Measurements from ENCODE around the gene CNTNAP5.

Gene CNTNAP5

DNA sequence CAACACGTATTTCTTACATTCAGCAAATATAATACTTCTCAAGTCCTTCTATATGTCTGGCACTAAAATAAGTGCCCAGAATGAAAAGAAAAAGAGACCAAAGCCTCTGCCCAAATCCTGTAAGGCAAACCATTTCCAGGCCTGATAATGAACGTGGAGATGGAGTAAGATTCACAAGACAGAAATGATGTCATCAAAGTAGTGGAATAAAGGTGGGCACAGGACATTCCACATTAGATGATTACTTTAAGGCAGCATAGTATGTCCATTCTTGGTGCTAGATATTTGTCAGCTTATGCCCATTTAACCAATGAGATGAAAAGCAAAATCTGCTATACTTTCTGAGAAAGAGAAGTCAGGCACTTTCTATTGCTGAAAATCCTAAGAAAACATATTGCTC, 38.5 kb downstream of the CNTNAP5 start:
- DNase-seq (ENCODE audit: low read depth in 2 of 2), result no peak

DNA sequence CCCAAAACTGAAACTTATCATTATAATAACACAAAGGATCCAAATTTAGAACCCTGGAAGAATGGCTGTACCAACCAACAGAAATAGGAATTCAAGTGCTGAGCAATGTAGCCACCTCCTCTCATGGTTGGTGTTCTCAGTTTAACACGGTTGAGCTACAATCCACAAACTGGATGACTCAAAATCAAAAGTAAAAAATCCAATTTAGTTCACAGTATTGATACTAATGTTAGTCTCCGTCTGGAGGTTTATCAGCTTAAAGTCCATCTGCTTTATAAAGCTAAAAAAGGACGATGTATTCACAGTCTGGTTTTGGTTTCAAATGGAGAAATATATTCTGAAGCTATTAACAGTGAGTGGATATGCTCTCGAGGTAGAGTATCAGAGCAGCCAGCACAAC, 40.5 kb downstream of the CNTNAP5 start:
- no peak for DNase-seq (ENCODE audit: low read depth in 2 of 2)

GRCh38 chr2:124066776-124067175, 41.7 kb downstream of the CNTNAP5 start:
- no peak for DNase-seq (ENCODE audit: low read depth in 2 of 2)

GRCh38 chr2:124079045-124079444, 54.0 kb downstream of the CNTNAP5 start:
- no peak for DNase-seq (ENCODE audit: low read depth in 2 of 2)

- DNase-seq (ENCODE audit: low read depth in 2 of 2), result no peak
Measured at GRCh38 chr2:124080281-124081153, 55.4 kb downstream of the CNTNAP5 start.

GRCh38 chr2:124081154-124081716, 56.1 kb downstream of the CNTNAP5 start:
- DNase-seq (ENCODE audit: low read depth in 2 of 2), result no peak

- DNase-seq (ENCODE audit: low read depth in 2 of 2), result no peak
Measured at GRCh38 chr2:124088616-124089015, 63.5 kb downstream of the CNTNAP5 start.

- no peak for DNase-seq (ENCODE audit: low read depth in 2 of 2)
Measured at GRCh38 chr2:124091721-124092120, 66.6 kb downstream of the CNTNAP5 start.

DNA sequence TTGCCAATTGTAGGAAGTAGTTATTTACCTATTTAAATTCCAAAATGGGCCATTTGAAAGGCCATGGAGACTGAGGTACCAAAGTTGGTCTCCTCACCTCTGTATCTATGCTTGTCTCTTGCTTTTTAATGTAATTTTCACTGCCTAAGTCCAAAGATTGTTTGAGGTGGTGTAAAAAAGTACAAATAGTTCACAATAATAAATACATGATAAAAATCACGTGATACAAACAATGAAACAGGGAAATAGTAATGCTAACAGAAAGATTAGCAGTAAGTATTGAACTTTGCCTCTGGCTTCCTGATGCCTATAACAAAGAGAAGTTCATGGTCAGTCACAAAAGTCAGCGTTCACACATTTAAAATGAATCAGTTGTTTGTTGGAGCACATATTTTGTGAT, 67.6 kb downstream of the CNTNAP5 start:
- no peak for DNase-seq (ENCODE audit: low read depth in 2 of 2)

DNA sequence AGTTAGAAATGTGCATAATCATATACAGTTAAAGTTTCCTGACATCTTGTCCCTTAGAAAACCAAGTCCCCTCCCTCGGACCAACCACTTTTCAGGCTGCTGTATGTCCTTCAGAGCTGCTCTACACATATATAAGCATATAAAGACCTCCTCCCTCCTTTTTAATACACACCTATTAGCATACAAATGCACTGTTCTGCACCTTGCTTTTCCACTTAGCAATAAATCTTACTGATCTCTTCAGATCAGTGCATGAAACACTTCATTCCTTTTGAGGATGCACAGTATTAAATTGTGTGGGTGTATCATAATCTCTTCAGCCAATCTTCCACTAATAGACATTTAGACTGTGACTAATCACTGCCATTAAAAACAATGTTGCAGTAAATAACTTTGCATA, 79.8 kb downstream of the CNTNAP5 start:
- DNase-seq (ENCODE audit: low read depth in 2 of 2), result no peak

DNA sequence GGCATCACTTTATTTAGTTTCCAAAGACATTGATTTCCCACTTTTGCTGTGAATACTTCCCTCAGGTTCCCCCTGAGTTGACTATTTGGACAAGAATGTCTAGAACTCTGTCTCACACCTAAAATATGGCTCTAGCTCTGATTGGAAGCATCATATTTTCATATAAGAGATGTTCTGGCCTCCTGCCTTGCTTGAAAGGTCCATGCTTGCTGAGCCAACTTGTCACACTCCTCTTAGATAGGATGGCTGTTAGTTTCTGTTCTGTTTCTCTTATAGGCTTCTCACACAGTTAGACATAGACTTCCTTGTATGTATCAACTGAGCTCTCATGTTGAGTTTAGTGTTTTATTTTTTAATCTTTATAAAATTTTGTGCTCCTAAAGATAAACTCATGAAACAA, 87.1 kb downstream of the CNTNAP5 start:
- DNase-seq (ENCODE audit: low read depth in 2 of 2), result no peak

DNA sequence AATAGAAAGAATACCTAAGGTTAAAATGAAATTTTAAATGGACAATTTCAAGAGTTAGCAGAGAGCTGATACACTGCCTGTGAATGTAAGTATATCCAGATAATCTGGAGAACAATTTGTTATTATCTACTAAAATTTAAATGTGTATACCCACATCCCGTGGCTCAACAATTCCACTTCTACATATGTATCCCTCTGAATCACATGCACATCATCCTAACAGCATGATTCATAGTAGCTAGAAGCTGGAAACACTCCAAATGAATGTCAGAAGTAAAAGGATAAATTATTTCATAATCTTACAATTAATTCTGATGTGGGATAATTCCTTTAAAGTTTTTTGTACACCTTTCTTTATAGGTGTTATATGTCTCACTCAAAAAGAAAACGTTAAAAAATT, 87.9 kb downstream of the CNTNAP5 start:
- no peak for DNase-seq (ENCODE audit: low read depth in 2 of 2)

DNA sequence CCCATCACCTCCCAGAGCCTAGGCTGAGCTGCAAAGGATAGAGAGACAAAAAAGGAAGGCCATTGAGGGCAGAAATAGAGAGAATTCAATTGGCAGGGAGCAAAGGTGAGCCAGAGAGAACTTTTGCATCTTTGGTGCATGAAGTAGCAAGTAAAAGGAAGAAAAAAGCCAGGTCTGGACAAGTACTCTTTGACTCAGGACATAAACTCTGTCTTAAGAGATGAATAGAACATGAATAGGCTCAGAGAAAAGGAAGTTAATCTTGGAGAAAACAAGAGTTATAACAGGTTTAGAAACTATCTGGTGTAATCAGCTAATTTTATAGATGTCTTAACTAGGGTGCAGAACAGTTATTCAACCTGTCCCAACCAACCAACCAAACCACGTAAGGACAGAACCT, 95.2 kb downstream of the CNTNAP5 start:
- DNase-seq (ENCODE audit: low read depth in 2 of 2), result no peak

- DNase-seq (ENCODE audit: low read depth in 2 of 2), result no peak
Measured at GRCh38 chr2:124121106-124121505, 96.0 kb downstream of the CNTNAP5 start.

DNA sequence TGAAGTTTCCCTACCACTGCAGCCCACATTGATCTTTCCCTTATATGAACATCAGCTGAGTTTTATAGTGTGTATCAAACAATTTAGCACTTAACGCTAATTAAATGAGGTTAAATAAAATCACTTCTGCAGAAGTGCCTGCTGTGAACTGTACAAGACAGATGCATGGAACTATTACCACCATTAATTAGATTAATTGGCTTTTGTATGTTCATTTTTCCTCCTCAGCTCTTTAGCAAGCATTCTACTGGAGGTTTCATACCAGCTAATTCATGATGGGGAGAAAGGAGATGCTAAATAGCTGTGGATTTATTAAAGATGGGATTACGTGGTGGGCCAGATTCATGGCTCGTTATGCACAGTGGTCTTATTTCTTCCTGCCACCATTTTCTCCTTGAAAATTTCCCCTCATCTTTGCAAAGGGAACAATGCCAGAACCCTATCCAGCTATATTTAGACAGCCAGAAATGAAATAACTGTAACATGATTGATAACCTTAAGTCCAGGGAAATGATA, 96.7 kb downstream of the CNTNAP5 start:
- DNase-seq (ENCODE audit: low read depth in 2 of 2), result no peak

GRCh38 chr2:124122340-124122739, 97.3 kb downstream of the CNTNAP5 start:
- no peak for DNase-seq (ENCODE audit: low read depth in 2 of 2)

DNA sequence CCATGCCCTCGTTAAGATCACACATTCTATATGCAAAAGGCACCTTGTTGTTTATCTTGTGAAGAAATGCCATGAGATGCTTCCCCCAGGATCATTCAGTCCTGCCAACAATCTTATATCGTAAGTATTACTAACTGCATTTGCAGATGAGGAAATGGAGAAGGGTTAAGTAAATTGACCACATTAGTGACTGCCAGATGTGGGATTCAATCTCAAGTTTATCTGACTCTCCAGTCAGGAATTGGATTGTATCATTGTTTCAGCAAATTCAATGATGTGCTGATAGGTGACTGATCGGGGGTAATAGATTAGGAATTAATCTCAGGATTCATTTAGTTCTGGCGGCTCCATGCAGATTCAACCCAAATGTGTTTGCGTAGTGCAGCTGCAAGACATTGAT, 106.2 kb downstream of the CNTNAP5 start:
- no peak for DNase-seq (ENCODE audit: low read depth in 2 of 2)

DNA sequence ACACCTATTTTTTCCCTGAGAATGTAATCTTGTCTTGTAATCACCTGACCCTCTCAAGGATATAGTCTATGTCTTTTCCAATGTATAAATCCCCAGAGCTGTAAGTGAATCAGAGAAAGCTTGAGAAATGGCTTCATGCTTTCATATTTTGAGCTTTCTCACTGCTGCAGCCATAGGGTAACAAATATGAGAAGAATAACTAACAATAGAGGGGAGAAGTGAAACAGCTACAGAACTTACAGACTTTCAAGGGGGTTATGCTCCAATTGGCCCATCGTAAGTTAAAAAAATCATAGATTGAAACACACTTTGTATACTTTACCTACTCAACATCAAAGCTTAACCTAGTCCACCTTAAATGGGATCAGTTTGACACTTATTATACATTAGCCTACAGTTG, 111.0 kb downstream of the CNTNAP5 start:
- no peak for DNase-seq (ENCODE audit: low read depth in 2 of 2)

DNA sequence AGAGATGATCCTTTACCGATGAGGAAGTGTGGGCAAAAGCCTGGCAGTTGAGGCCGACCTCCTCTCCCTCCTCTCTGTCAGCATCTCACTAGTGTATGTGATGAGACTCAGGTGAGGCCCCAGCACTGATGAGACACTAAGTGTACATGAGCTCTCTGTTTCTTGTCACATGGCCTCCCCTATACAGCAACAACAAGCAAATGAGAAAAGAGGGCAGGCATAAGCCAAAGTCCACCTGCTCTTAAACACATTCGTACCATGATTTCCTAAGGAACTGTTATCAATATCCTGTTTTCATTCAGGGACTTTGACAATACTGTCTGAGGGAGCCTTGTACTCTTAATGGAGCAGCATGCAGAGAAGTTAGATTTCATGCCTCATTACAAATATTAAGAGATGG, 113.0 kb downstream of the CNTNAP5 start:
- no peak for DNase-seq (ENCODE audit: low read depth in 2 of 2)

GRCh38 chr2:124145982-124146381, 120.9 kb downstream of the CNTNAP5 start:
- DNase-seq (ENCODE audit: low read depth in 2 of 2), result no peak

DNA sequence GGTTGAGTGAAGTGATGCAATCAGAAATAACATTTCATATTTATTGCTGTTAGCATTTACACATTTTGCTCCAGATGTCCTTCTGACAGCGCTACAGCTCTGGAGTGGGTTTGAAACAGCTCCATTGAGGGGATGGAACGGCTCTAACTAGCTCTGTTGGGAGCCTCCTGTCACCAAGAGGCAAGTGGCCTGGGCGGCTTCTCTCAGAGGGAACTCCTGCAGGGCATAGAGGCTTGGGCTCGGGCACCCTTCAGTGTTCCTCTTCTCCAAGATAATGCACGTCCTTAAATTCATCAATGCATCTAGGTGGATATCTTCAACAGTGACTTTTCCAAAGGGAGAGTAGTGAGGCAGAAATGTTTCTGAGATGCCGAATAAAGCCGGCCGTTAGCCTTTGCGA, 122.5 kb downstream of the CNTNAP5 start:
- no peak for DNase-seq (ENCODE audit: low read depth in 2 of 2)

DNA sequence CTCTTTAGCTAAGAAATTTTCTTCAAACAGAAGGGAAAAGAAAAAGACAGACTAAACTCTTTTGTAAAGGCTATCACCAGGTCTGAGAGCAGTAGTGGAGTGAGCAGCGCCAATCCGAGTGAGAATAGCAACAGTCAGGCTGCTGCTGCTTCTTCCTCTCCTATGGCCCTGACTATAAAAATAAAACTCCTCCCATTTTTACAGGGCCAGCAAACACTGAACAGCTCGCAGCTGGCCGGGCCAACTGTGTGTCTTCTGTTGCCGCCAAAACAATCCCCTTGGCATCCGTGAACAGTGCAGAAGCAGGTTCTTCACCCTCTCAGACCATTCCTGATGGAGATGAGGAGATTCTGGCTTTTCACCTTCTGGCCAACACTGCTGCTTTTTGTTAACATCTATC, 124.5 kb downstream of the CNTNAP5 start:
- DNase-seq (ENCODE audit: low read depth in 2 of 2), result no peak

GRCh38 chr2:124151691-124152090, 126.6 kb downstream of the CNTNAP5 start:
- no peak for DNase-seq (ENCODE audit: low read depth in 2 of 2)

All from stimulated activated CD8-positive, alpha-beta memory T cell treated with anti-CD3 and anti-CD28 coated beads, Interleukin-15, amount 100 ng/mL, for 48 hours (primary cell).